ENCODE results near the gene KIF1A.

KIF1A gene

GRCh38 chr2:240730501-240731177 is 89.4 kb downstream of the KIF1A start:
- DNase-seq = no peak

GRCh38 chr2:240728827-240729226 is 91.2 kb downstream of the KIF1A start:
- no peak for DNase-seq

GRCh38 chr2:240728361-240728760 is 91.7 kb downstream of the KIF1A start:
- DNase-seq = no peak

- no peak for DNase-seq
Observed at GRCh38 chr2:240727913-240728312, 92.1 kb downstream of the KIF1A start.

DNA sequence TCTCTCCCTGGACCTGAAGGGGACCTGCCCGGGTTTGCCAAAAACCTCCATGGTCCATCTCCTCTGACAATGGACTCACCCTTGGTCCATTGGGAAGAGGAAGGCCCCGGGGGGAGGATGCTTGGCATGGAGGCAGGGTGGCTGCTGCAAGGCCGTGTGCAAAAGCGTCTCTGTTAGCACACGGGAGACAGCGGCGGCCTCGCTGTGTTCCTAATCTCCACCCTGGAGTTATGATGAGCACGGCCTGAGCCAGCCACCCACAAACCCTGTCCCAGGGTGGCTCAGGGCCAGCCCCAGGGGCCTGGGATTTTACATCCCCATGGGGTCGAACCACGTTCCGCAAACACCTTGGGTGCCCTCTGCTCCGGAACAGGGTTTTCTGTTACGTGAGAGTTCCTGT is 92.6 kb downstream of the KIF1A start:
- DNase-seq = no peak

- DNase-seq = no peak
Observed at GRCh38 chr2:240726876-240727275, 93.1 kb downstream of the KIF1A start.

GRCh38 chr2:240725671-240726070 is 94.3 kb downstream of the KIF1A start:
- no peak for DNase-seq

DNA sequence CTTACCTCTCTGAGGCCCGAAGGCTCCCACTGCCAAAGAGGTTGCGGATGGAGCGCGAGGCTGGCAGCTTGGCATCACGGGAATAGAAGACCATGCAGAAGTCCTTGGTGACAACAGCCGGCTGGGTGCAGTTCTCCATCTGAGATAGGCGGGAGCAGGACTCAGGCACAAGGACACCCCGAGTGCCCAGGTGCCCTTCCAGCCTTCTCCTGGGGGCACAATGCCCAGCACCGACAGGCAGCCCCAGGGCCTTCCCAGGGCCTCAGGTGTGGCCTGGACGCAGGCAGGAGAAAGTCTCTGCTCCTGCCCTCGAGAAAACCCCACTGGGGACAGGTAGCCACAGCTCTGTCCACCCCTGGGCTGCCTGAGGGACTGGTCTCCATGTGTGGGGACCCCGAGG is 94.8 kb downstream of the KIF1A start:
- no peak for DNase-seq

DNA sequence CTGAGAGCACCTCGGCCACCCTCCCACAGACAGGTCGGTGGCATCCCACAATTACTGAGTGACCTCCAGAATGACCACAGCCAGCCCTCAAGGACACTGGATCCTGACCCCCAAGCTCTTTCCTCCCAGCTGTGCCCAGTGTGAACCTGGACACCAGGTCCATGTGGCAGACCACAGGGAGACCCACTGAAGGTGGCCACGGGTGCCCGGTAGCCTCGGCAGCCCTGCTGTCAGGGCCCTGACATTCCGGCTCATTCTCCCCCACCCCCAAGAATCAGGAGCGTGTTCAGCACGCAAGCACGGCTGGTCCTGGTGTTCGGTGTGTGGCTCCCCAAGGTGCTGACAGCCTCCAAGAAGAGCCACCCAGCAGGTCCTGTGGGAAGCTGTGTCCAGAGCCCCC is 95.6 kb downstream of the KIF1A start:
- no peak for DNase-seq

DNA sequence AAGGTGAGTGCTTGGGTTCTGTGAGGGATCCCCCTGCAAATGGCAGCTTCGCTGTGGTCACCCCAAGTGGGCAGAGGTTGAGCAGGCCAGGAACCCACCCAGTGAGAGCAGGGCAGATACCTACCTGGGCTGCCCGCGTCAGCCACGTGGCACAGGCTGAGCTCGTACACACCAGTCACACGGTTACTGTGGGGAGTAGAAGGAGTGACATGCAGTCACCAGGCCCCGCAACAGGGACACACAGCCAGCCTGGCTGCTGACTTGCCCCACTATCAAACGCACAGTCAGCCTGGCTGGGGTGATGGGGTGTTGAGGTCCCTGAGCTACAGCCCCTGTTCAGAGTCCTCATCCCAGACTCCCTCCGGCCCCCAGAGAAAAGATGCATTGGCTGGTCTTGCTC is 96.2 kb downstream of the KIF1A start:
- no peak for DNase-seq

DNA sequence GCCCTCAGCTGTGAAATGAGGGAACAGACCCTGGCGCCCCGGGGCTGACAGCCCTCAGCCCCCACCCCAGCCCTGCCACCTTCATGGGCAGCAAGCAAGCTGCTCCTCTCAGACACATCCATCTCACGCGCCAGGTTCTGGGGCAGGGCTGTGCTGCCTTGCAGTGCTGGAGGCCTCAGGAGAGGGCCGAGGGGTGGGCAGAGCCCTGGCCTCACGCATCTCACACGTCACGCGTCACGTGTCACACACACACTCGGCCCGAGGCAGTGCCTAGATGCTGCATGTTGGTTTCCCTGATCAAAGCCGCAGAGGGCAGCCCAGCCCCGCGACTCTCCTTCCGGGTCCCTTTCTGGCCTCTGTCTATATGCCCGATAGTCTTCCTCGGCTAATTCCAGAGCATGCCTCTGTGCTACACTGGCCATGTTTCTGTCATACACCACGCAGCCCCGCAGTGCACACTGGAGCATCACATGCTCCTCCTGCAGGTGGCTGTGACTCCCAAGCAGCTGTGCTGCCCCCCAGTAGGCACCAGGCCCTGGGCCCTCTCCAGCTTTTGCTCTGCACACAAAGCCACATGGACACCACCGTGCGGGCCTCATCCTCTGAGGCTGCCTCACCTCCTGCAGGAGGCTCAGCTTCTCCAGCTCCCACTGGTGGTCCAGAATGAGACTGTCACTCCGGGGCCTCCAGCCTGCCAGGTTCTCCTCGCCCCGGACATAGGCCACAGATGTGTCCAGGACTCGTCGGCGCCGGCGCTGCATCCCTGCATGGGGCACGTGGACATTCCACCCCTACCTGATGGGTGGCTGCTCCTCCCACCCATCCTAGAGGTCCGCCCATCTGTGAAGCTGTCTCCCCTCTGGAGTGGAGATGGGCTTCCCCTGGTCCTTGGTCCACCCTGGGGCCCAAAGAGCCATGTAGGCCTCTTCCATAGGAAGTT is 97.0 kb downstream of the KIF1A start:
- no peak for DNase-seq

DNA sequence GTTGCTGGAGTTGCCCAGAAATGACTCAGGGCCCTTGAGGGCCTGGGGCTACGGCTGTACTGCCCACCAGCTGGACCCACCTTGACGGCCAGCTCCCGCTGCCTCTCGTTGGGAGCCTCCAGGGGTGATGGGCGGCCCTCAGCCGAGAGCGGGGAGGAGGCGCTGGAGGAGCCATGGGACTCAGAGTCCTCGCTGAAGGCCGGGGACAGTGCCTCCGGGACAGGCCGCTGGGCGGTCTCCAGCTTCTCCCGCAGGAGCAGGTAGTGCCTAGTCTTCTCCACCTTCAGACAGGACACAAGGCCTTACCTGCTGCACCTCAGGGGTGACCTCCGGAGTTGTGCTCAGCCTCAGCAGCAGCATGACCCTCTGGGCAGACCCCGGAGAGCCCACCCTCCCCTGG is 97.6 kb downstream of the KIF1A start:
- DNase-seq = no peak

GRCh38 chr2:240721596-240722180 is 98.3 kb downstream of the KIF1A start:
- DNase-seq = no peak

GRCh38 chr2:240720686-240721595 is 99.1 kb downstream of the KIF1A start:
- no peak for DNase-seq

GRCh38 chr2:240719676-240720545 is 100.1 kb downstream of the KIF1A start:
- no peak for DNase-seq

DNA sequence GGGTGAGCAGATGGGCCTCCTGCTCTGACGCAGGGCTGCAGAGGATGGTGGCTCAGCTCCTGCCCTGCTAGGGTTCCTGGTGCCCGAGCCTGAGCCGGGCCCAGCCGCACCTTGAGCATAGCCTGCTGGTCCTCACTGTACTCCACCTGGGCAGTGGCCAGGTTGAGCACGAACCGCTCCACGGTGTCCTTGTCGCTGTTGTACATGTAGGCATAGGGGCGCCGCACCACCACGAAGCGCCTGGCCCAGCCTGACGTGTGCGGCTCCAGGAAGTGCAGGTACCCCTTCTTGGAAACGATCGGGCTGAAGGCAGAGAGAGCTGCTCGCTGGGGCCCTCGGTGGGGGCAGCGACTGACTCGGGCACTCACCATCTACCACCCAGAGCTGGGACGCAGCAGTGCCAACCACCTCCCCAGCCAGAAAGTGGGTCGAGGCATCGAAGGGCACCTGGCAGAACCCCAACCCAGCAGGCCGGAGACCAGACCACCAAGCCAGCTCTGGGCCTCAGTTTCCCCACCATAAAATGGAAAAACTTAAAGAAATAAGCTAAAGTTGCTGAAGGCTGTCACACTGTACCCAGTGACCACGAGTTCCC is 101.0 kb downstream of the KIF1A start:
- no peak for DNase-seq

DNA sequence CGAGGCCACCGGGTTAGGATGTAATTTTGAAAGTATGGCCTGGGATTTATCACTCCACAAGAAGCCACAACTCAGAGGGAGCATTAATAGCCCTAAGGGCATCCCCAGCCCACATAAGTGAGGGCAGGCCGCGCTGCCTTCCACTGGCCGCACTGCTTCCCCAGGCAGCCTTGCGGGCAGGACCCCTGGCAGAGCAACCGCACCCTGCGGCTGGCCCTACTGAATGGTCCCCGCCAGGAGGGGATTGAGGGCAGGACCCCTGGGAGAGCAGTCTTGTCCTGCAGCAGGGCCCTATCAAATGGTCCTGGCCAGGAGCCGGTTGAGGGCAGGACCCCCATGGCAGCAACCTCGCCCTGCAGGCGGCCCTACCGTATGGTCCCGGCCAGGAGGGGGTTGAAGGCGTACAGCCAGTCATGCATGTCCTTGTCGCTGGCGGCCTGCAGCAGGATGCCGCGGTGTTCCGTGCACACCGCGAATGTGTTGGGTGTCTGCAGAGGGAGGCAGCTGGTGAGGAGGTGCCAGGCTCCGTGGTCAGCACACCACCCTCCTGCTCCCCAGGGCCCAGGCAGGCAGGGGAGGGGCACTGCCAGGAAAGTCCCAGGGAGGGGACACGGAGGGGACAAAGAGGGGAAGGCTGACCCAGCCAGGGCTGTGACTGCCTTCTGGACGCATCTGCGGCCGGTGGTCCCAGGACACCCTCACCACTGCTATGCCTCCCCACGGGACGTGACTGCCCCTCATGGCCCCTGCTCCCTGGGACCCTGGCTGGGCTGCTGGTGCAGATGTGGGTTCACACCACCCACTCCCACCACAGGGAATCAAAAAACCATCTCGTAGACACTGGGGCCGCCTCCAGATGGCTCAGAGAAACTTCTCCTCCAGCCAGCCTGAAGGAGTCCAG is 102.1 kb downstream of the KIF1A start:
- DNase-seq = no peak

GRCh38 chr2:240717181-240717641 is 102.8 kb downstream of the KIF1A start:
- no peak for DNase-seq

DNA sequence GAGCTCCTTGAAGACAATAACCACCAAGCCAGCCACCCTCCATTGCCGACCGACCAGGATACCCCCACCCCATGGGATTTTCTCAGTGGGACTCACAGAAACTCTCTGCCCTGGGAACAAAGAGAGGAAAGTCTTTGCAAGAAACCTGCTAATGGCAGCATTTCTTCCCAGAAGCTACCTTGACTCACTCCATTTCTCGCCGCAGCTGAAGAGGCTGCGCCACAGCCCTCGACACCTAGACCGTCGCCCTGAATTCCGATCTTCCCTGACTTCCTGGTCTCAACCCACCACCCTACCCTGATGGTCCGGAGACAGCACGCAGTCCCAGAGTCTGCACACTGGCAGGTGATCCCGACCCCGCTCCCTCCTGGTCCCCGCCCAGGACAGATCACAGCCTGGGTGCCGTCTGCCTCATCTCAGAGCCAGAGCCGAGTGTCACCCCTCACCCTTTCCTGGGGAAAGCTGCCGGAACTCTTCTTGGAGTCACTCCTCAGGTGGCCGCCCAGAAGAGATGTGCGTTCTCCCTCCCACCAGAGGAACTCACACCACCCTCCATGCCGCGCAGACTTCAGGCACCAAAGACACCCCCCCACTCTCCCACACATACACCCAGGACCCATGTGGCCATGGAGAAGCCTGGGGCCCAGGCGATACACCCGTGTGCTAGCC is 103.8 kb downstream of the KIF1A start:
- no peak for DNase-seq
